A549 (cell line): ENCODE data around the gene HES4. TPM values are rescaled to one million over a fixed set of nuclear protein-coding genes. Genes with fewer than 3 reads are reported as not detected.

Experiments used
- ATAC-seq, 2 experiments: fragments of 200-7000 bp in 1 of 2; fragments of >200 bp in 1 of 2; cut with Nextera tagmentation in 1 of 2; cut with Tn5 transposase in 1 of 2; 3 replicates each; pipeline versions ENCODE4 v1.8.0 to v1.9.1; 2018 to 2020; ENCODE audit warnings: mild to moderate bottlenecking in 1 of 2, moderate library complexity in 1 of 2
- CTCF ChIA-PET: fragments of 300-600 bp; sonication (Branson Sonifier 250); formaldehyde crosslinking; extraction: SDS; loops from one replicate; lab custom pipeline; 2021; ENCODE audit warnings: antibody characterized with exemption, inconsistent platforms; lab: Yijun Ruan, JAX
- POLR2A ChIA-PET: fragments of 350-600 bp; formaldehyde crosslinking; extraction: SDS; loops from one replicate; lab custom pipeline; 2021; ENCODE audit warnings: antibody characterized with exemption, inconsistent platforms; lab: Yijun Ruan, JAX
- DNase-seq, 2 experiments: peaks; one replicate each; pipeline versions ENCODE4 v3.0.0 to v3.0.0-alpha.2; 2011 to 2016; ENCODE audit warnings: low read depth in 1 of 2, low spot score in 1 of 2
- FAIRE-seq: peaks from 2 replicates; lab custom pipeline; 2011; peaks lifted over from hg19 to GRCh38; lab: Jason Lieb, UNC
- H3K27ac ChIP-seq, 2 experiments: fragments of >200 bp; sonication (Bioruptor Twin); formaldehyde crosslinking; 3 replicates each; pipeline ENCODE4 v1.5.1; 2016 to 2017
- H3K4me1 ChIP-seq: fragments of >200 bp; sonication (Bioruptor Twin); formaldehyde crosslinking; 3 replicates; pipeline ENCODE4 v1.6.1; 2016
- H3K4me2 ChIP-seq: fragments of >200 bp; sonication (Bioruptor Twin); formaldehyde crosslinking; 3 replicates; pipeline ENCODE4 v1.6.1; 2016
- H3K4me3 ChIP-seq: fragments of >200 bp; sonication (Bioruptor Twin); formaldehyde crosslinking; 3 replicates; pipeline ENCODE4 v1.5.1; 2016
- H3K9me3 ChIP-seq: fragments of >200 bp; sonication (Bioruptor Twin); formaldehyde crosslinking; 3 replicates; pipeline ENCODE4 v1.6.1; 2016
- CBX2 ChIP-seq: fragments of 200-600 bp; sonication (generic); IDR thresholded peaks from 2 replicates; pipeline ENCODE4 v1.6.1; 2016; ENCODE audit warnings: low read depth, mild to moderate bottlenecking, borderline replicate concordance
- E2F6 ChIP-seq: IDR thresholded peaks from 2 replicates; pipeline ENCODE4 v1.6.1; 2012; ENCODE audit warnings: low read depth, borderline replicate concordance
- EHMT2 ChIP-seq: fragments of 200-600 bp; sonication (generic); IDR thresholded peaks from 2 replicates; pipeline ENCODE4 v1.6.1; 2016; ENCODE audit warnings: antibody characterized with exemption, low read depth, mild to moderate bottlenecking, moderate library complexity
- EP300 ChIP-seq, 2 experiments: fragments of >200 bp; sonication (Bioruptor Twin); formaldehyde crosslinking; IDR thresholded peaks; 2 replicates in 1 of 2; 3 replicates in 1 of 2; pipeline ENCODE4 v1.6.1; 2016 to 2017
- ESRRA ChIP-seq: fragments of 150-350 bp; IDR thresholded peaks from 2 replicates; pipeline ENCODE4 v1.6.1; 2014; ENCODE audit warnings: mild to moderate bottlenecking, low read length, borderline replicate concordance
- FOSL2 ChIP-seq, 2 experiments: fragments of 450-650 bp in 1 of 2; fragments of >200 bp in 1 of 2; sonication (Bioruptor Twin) in 1 of 2; formaldehyde crosslinking; IDR thresholded peaks; 2 replicates each; pipeline versions ENCODE4 v1.5.0 to v1.6.1; 2016 to 2020; ENCODE audit warnings: mild to moderate bottlenecking in 1 of 2, moderate library complexity in 1 of 2
- HES2 ChIP-seq: fragments of >200 bp; sonication (Bioruptor Twin); formaldehyde crosslinking; IDR thresholded peaks from 2 replicates; pipeline ENCODE4 v1.6.1; 2016
- HEYL ChIP-seq: fragments of 250-450 bp; sonication (Bioruptor Pico); IDR thresholded peaks from 2 replicates; pipeline ENCODE4 v1.8.0; 2021; ENCODE audit warnings: mild to moderate bottlenecking, moderate library complexity
- HMGXB4 ChIP-seq: fragments of 250-450 bp; sonication (Bioruptor Pico); IDR thresholded peaks from 2 replicates; pipeline ENCODE4 v1.5.0; 2021; ENCODE audit warnings: mild to moderate bottlenecking, moderate library complexity, borderline replicate concordance
- JUN ChIP-seq, 2 experiments: fragments of >200 bp; sonication (Bioruptor Twin); formaldehyde crosslinking; IDR thresholded peaks; 2 replicates in 1 of 2; 3 replicates in 1 of 2; pipeline ENCODE4 v1.6.1; 2016 to 2017
- JUNB ChIP-seq: fragments of >200 bp; sonication (Bioruptor Twin); formaldehyde crosslinking; IDR thresholded peaks from 2 replicates; pipeline ENCODE4 v1.6.1; 2016
- KDM1A ChIP-seq: fragments of 200-600 bp; sonication (generic); IDR thresholded peaks from 2 replicates; pipeline ENCODE4 v1.6.1; 2016; ENCODE audit warnings: low read depth, mild to moderate bottlenecking
- MAZ ChIP-seq: fragments of 150-350 bp; IDR thresholded peaks from 2 replicates; pipeline ENCODE4 v1.6.1; 2014; ENCODE audit warnings: antibody characterized with exemption, low read depth, low read length, borderline replicate concordance
- MYC ChIP-seq: IDR thresholded peaks from 2 replicates; pipeline ENCODE4 v1.6.1; 2012; ENCODE audit warnings: mild to moderate bottlenecking, inconsistent platforms, low read length, improper control_type of control experiment, borderline replicate concordance
- NR3C1 ChIP-seq: fragments of >200 bp; sonication (Bioruptor Twin); formaldehyde crosslinking; IDR thresholded peaks from 3 replicates; pipeline ENCODE4 v1.6.1; 2017
- PHF8 ChIP-seq: fragments of 200-600 bp; sonication (generic); IDR thresholded peaks from 2 replicates; pipeline ENCODE4 v1.6.1; 2016; ENCODE audit warnings: low read depth, mild to moderate bottlenecking, antibody characterized with exemption, moderate library complexity, borderline replicate concordance
- POLR2AphosphoS2 ChIP-seq: conservative IDR thresholded peaks from 2 replicates; pipeline ENCODE4 v1.6.1; 2012; ENCODE audit warnings: low read length, improper control_type of control experiment, inconsistent platforms
- RAD21 ChIP-seq, 2 experiments: fragments of >200 bp in 1 of 2; sonication (Bioruptor Twin) in 1 of 2; formaldehyde crosslinking in 1 of 2; IDR thresholded peaks in 1 of 2; conservative IDR thresholded peaks in 1 of 2; 2 replicates in 1 of 2; 3 replicates in 1 of 2; pipeline ENCODE4 v1.6.1; 2012 to 2018; ENCODE audit warnings: inconsistent platforms in 1 of 2
- RARB ChIP-seq: fragments of 250-450 bp; sonication (Bioruptor Pico); IDR thresholded peaks from 2 replicates; pipeline ENCODE4 v1.8.0; 2021; ENCODE audit warnings: mild to moderate bottlenecking, moderate library complexity
- RCOR1 ChIP-seq: fragments of 150-350 bp; IDR thresholded peaks from 2 replicates; pipeline ENCODE4 v1.6.1; 2014; ENCODE audit warnings: antibody characterized with exemption, low read length, low read depth
- RFX5 ChIP-seq: fragments of 450-650 bp; IDR thresholded peaks from 2 replicates; pipeline ENCODE4 v1.7.1; 2014; ENCODE audit warnings: antibody characterized with exemption, mild to moderate bottlenecking, moderate library complexity
- RNF2 ChIP-seq: fragments of 200-600 bp; sonication (generic); IDR thresholded peaks from 2 replicates; pipeline ENCODE4 v1.6.1; 2016; ENCODE audit warnings: low read depth, mild to moderate bottlenecking, antibody characterized with exemption, moderate library complexity, borderline replicate concordance
- SMC3 ChIP-seq: fragments of >200 bp; sonication (Bioruptor Twin); formaldehyde crosslinking; IDR thresholded peaks from 3 replicates; pipeline ENCODE4 v1.6.1; 2018; ENCODE audit warnings: inconsistent platforms
- TFCP2L1 ChIP-seq: fragments of 250-450 bp; sonication (Bioruptor Pico); IDR thresholded peaks from 2 replicates; pipeline ENCODE4 v1.5.0; 2021; ENCODE audit warnings: mild to moderate bottlenecking
- USF2 ChIP-seq: fragments of 450-650 bp; IDR thresholded peaks from 2 replicates; pipeline ENCODE4 v1.6.1; 2014; ENCODE audit warnings: antibody characterized with exemption
- ZC3H11A ChIP-seq: fragments of 450-650 bp; IDR thresholded peaks from 2 replicates; pipeline ENCODE4 v1.6.1; 2014; ENCODE audit warnings: antibody characterized with exemption, mild to moderate bottlenecking
- ZNF302 ChIP-seq: fragments of 250-450 bp; sonication (Bioruptor Pico); IDR thresholded peaks from 2 replicates; pipeline ENCODE4 v1.9.0; 2021; ENCODE audit warnings: inconsistent platforms, mild to moderate bottlenecking, moderate library complexity
- ZSCAN20 ChIP-seq: fragments of 250-450 bp; sonication (Bioruptor Pico); IDR thresholded peaks from 2 replicates; pipeline ENCODE4 v1.8.0; 2022; ENCODE audit warnings: mild to moderate bottlenecking, moderate library complexity
- WGBS: methylation state at CpG from one replicate; pipeline ENCODE4 v1.1.6; 2017; ENCODE audit errors: missing lambda C conversion rate; 5-methylcytosine and 5-hydroxymethylcytosine counted together
- polyA plus RNA-seq, 4 experiments: library from polyadenylated mRNA; depleted of rRNA in 3 of 4; stranded (reverse); fragments of >200 nt; fragmentation: RNase III in 1 of 4; extraction: RNeasy Plus Mini Kit Qiagen cat#74134 plus additional on column Dnase treatment in 1 of 4; gene quantifications; 2 replicates in 3 of 4; 3 replicates in 1 of 4; pipeline ENCODE4 v1.2.3, GENCODE V29; 2011 to 2017

The HES4 gene
- polyA plus RNA-seq, 2 of the 4 experiments (the other 2 are of a cell fraction) = 5.9 to 8.4 TPM

- no peak for ATAC-seq
- no peak for DNase-seq
- H3K27ac ChIP-seq = no peak overlapping the region
- FAIRE-seq = no peak
- TF ChIP-seq MYC (no peak), TFCP2L1 (CRISPR knock-in tag) (no peak), FOSL2 (IDR thresholded peaks at IDR 0.05) (no peak), FOSL2 (CRISPR knock-in tag; IDR thresholded peaks at IDR 0.05) (no peak), ESRRA (no peak), EP300 (IDR thresholded peaks at IDR 0.05) (no peak), ZSCAN20 (CRISPR knock-in tag) (no peak), USF2 (no peak), SMC3 (no peak), JUN (IDR thresholded peaks at IDR 0.05) (no peak)
- CTCF ChIA-PET = interaction anchor here (1.0 to 1.9 kb wide), 2 partner anchors 19 to 248 kb away, joined by 3 to 10 read pairs; no protein-coding TSS in a partner anchor
- H3K4me2 ChIP-seq = no peak overlapping the region
- H3K4me3 ChIP-seq = no peak overlapping the region
- 90% methylated on average over 30 of the region's 34 CpGs for WGBS
- no peaks in the 10 kb centered on the region for H3K9me3 ChIP-seq
- POLR2A ChIA-PET = no interaction called here
- H3K4me1 ChIP-seq = peaks cover 9% of the 10 kb centered on the region
These were observed 44.7 kb upstream of the HES4 start for GRCh38 chr1:1044455-1045078.

- POLR2A ChIA-PET = no interaction called here
- Histone ChIP-seq H3K27ac (no peak overlapping the region), H3K4me3 (no peak overlapping the region), H3K4me1 (peaks cover 9% of the 10 kb centered on the region), H3K4me2 (no peak overlapping the region), H3K9me3 (no peaks in the 10 kb centered on the region)
- CTCF ChIA-PET = interaction anchor here (1.0 to 1.9 kb wide), 2 partner anchors 20 to 248 kb away, joined by 3 to 10 read pairs; no protein-coding TSS in a partner anchor
- no peak for FAIRE-seq
- ATAC-seq = no peak
- TF ChIP-seq JUNB = no peak
- TF ChIP-seq PHF8 = no peak
- no peak for TF ChIP-seq RCOR1
- TF ChIP-seq RARB (CRISPR knock-in tag) = no peak
- TF ChIP-seq ZNF302 (CRISPR knock-in tag) = no peak
- no peak for TF ChIP-seq CBX2
- no peak for TF ChIP-seq NR3C1
- TF ChIP-seq ZC3H11A = no peak
- TF ChIP-seq RNF2 = no peak
- TF ChIP-seq EHMT2 = no peak
- no peak for TF ChIP-seq HES2
- no peak for TF ChIP-seq MAZ
- TF ChIP-seq E2F6 = no peak
- no peak for TF ChIP-seq HMGXB4
- no peak for TF ChIP-seq RAD21 (conservative IDR thresholded peaks at IDR 0.05 in 1 of 2, IDR thresholded peaks at IDR 0.05 in 1 of 2)
- no peak for TF ChIP-seq RFX5
- TF ChIP-seq HEYL (CRISPR knock-in tag) = no peak
- no peak for TF ChIP-seq POLR2AphosphoS2
- TF ChIP-seq KDM1A = no peak
- no peak for DNase-seq
- WGBS = 95% methylated on average over 24 of the region's 33 CpGs
These were observed 44.0 kb upstream of the HES4 start for GRCh38 chr1:1043921-1044320.
